ENCODE measurements around the gene TMC2.

GRCh38 chr20:2578475-2579192 is 42.3 kb downstream of the TMC2 start:
- TF ChIP-seq CTCF (IDR thresholded peaks at IDR 0.05; ENCODE audit: low read depth, low read length, poor library complexity, severe bottlenecking) (no peak), EZH2phosphoT487 (IDR thresholded peaks at IDR 0.05; ENCODE audit: borderline replicate concordance, low read length) (no peak)
